IPS-18c (cell line): Measurements from ENCODE around the gene MSI2.

Source experiments
- H3K4me3 ChIP-seq: 2 replicates; pipeline ENCODE4 v1.7.0; 2013; ENCODE audit warnings: low read depth, mild to moderate bottlenecking, low read length, moderate library complexity; ENCODE audit not compliant: insufficient read depth
- H3K9me3 ChIP-seq: one replicate; pipeline ENCODE4 v1.6.1; 2013; ENCODE audit warnings: mild to moderate bottlenecking, low read length, moderate library complexity; ENCODE audit not compliant: control insufficient read depth, insufficient read depth

Gene MSI2

DNA sequence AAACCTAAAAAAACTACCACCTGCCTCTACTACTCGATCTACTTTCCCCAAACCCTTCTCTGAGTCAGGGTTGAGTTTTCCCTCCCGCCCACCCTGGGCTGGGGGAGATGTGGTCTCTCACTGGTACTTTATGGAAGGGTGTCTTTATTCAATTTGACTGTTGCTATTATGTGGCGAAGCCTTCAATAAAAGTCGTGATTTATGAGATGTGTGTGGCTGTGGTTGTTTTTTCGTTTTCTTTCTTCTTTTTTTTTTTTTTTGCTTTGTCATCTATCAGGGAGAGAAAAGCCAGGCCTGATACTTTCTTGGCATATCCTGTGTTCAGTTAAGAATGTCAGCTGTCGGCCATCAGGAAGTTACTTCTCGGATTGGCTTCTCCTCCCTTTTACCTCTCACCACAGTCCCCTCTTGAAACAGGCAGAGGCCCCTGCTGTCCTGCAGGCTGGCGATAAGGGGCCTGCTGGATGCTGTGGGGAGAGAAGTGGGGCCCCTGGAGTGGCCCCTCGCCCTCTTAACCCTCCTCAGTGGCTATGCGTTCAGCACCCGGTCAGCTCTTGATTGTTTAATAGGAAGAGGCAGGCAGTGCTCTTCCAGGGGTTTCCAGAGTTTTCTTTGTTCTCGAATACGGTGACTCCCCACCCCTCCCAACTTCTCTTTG lies 123.0 kb downstream of the MSI2 start:
- no peak overlapping the region for H3K4me3 ChIP-seq
- H3K9me3 ChIP-seq, result no peaks in the 10 kb centered on the region

DNA sequence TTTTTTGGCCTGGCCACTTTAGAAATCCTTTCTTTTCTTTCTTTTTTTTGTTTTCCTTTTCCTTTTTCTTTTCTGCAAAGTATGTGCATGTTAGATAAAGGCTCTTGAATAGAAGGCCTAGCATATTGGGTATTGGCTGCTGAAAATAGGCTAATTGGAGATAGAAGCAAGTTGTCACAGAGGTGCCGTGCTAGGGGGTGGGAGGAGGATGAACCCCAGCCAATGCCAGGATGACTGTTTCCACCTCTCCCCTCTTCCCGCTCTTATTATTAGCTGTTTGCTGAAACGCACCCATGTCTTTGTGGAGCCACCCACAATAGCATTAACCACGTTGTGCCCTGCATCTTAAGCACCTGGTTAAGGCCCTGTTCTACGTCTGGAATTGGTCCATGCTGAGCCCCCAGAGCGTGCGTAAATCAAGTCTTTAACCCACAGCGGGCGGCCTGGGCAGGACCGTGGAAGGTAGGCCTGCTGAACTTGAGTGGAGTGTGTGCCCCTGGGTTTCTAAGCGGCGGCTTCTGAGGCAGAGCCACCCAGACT lies 123.6 kb downstream of the MSI2 start:
- Histone ChIP-seq H3K9me3 (no peaks in the 10 kb centered on the region), H3K4me3 (no peak overlapping the region)

DNA sequence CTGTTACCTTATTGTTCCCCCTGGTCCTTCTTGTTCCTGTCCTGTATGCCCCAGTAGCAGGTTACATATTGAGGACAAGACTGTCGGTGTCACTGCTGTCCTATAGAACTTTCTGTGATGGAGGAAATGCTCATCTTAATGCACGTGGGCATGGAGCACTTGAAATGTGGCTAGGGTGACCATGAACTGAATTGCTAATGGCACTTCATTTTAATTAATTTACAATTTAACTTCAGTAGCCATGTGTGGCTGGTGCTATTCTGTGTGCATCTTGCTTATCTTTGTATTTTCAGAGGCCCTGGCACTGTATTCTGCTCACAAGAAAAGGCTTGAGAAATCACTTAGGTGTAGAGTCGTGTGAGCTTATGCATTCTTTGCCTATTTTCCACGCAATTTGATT lies 125.2 kb downstream of the MSI2 start:
- H3K9me3 ChIP-seq, result peaks cover under 1% of the 10 kb centered on the region
- H3K4me3 ChIP-seq, result no peak overlapping the region

GRCh38 chr17:57384219-57384618 lies 127.9 kb downstream of the MSI2 start:
- Histone ChIP-seq H3K9me3 (peaks cover 5% of the 10 kb centered on the region), H3K4me3 (no peak overlapping the region)

DNA sequence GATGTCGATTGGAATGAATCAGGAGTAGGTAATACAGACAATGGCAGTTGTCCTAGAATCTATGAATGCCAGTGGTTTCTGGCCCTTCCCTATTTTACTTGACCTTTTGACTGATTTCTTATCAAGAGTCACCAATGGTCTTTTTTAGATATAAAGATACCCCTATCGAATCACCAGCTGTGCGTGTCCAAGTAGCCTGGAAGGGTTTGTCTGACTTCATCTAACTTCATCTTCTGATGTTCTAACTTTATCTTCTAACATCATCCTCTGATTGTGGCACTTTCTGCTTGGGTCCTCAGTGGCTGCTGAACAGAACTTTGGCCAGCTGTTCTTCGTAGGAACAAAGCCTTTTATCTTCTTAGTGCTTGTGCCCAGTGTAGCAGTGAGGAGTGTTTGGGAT lies 129.7 kb downstream of the MSI2 start:
- Histone ChIP-seq H3K4me3 (no peak overlapping the region), H3K9me3 (peaks cover 5% of the 10 kb centered on the region)

GRCh38 chr17:57387575-57387974 lies 131.3 kb downstream of the MSI2 start:
- H3K9me3 ChIP-seq, result peaks cover 5% of the 10 kb centered on the region
- no peak overlapping the region for H3K4me3 ChIP-seq

DNA sequence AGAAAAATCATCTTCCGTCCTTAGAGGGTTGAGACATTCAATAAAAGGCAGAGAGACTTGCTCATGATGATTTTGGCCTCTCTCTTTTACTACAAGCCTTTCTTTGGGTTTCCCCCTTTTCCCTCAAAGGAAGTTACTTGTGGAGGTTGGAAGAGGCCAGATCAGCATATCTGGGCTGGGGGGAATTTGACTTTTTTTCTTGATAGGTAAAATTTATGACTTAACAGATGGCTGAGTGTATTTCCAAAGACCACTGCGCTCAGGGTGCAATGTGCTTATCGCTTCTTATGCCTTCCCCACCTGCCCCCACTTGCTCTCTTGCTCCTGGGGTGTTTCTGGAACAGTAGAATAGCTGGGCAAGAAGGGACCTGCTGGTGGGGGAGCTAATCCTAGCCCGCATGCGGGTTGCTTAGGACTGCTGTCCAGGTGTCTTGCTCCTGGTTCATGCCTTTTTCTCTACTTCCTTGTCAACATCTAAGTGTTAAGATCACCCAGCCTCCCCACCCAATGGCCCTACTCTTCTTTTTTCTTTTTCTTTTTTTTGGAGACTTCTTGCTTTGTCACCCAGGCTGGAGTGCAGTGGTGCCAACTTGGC lies 131.9 kb downstream of the MSI2 start:
- Histone ChIP-seq H3K4me3 (no peak overlapping the region), H3K9me3 (peaks cover 5% of the 10 kb centered on the region)

DNA sequence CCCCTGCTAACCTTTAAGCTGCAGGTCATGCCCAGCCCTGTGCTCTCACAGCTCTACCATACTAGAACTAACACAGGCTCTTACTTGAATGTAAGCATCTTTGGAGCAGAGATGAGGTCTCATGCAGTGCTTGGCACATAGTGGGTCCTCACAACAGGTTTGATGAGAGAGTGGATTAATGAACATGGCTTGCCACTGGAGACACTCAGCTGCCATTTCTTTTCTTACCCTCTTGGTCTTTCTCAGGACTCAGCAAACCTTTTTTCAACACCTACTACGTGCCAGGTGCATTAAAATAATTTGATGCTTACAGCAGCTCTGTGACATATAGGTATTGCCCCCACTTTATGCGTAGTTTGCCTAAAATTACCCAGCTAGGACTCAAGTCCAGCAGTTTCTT lies 133.2 kb downstream of the MSI2 start:
- Histone ChIP-seq H3K9me3 (peaks cover 5% of the 10 kb centered on the region), H3K4me3 (no peak overlapping the region)

GRCh38 chr17:57391076-57391825 lies 134.9 kb downstream of the MSI2 start:
- no peak overlapping the region for H3K4me3 ChIP-seq
- H3K9me3 ChIP-seq, result peaks cover 5% of the 10 kb centered on the region

DNA sequence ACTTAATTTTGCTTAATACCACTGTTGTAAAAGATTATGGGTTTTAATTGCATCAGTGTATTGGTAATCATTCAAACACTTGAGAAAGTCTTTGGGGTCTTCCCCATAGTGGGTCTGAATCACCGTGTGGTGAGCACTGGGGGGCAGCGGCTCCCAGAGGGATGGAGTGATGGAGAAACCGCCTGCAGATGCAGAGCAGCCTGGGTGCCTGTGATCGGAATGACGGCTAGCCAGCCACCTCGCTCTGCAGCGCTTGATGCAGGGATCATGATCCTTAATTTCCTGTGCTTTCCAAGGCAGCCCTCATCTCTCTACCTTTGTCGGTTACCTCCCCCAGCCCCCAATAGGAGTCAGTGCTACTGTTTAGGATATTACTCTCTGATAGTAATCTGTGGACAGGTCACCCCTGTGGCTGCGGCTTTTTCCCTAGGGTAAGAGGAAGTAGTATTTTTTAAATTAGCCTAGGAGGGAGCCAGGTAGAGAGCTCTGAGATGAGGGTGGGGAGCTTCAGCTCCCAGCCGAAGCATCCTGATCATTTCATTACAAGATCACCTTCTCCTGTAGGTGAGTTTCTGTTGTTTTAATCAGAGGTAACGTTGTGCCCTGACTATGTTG lies 135.6 kb downstream of the MSI2 start:
- no peak overlapping the region for H3K4me3 ChIP-seq
- no peaks in the 10 kb centered on the region for H3K9me3 ChIP-seq

DNA sequence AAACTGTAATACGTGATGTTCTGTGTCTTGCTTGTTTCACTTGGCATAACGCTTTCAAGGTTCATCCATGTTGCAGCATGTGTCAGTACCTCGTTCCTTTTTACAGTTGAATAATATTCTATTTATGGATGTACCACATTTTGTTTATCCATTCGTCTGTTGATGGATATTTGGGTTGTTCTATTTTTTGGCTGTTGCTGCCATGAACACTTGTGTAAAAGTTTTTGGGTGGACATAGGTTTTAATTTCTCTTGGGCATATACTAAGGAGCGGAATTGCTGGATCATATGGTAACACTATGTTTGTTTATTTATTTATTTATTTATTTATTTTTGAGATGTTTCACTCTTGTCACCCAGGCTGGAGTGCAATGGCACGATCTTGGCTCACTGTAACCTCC lies 137.0 kb downstream of the MSI2 start:
- no peak overlapping the region for H3K4me3 ChIP-seq
- no peaks in the 10 kb centered on the region for H3K9me3 ChIP-seq

- Histone ChIP-seq H3K4me3 (no peak overlapping the region), H3K9me3 (no peaks in the 10 kb centered on the region)
Observed at GRCh38 chr17:57394375-57394774, 138.1 kb downstream of the MSI2 start.

DNA sequence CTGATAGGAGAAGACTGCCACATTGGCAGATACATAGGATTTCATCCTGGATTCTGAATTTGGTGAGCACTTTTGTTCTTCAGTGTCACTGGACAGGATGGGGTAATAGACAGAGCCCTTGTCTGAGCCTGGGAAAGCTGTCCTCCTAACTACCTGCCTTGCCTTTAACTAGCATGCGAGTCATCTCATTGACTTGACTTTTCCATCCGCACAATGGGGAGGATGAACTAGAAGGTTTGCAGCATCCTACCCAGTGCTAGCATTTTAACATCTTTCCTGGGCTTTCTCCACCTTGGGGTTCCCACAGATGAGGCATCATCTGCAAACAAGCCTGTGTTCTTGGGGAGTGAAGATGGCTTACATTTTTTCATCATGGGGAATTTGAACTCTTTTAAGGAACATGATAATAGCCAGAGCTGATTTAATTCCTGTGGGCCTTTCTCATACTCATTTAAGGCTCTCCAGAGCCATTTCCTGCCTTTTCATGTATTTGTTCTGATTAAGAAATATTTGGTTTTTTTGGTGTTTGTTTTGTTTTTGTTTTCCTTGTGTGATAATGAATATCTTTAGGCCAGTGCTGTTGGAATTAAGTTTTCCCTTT lies 139.5 kb downstream of the MSI2 start:
- H3K4me3 ChIP-seq, result no peak overlapping the region

GRCh38 chr17:57396511-57396921 lies 140.2 kb downstream of the MSI2 start:
- Histone ChIP-seq H3K9me3 (no peaks in the 10 kb centered on the region), H3K4me3 (no peak overlapping the region)

More for the DNA sequence above, 139.5 kb downstream of the MSI2 start:
- H3K9me3 ChIP-seq, result no peaks in the 10 kb centered on the region

DNA sequence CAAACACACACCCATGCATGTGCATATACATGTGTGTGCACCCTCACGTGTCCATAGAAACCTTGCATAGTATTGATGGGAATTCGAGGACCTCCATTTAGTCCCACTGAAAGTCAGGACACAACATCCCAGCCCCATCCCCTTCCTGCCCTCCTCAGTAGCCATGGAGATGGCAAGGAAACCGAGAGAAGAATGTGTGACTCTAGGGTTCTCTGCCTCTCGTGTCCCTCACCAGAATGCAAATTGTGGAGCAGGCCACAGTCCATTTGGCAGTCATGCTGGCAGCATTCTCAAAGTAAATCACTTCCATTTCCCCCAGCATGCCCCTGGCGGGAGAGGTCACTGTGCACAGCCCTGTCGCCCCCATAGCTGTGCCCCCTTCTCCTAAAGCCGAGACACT lies 141.1 kb downstream of the MSI2 start:
- H3K9me3 ChIP-seq, result no peaks in the 10 kb centered on the region
- H3K4me3 ChIP-seq, result no peak overlapping the region

DNA sequence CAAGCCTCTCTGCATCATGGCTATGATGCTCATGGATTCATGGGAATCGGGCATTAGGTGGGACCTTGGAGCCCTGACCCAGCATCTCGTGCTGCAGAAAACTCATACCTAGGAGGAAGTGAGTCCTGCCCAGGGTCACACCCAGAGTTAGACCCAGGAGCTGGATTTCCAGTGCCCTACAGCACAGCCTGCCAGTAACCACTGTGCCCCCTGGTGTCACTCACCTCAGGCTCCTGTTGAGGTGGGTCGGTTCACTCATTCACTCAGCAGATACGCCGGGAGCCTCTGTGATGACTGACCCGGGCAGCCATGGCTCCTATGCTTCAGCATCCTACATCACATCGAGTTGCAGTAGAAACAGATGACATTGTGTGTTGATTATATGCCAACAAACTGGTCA lies 143.4 kb downstream of the MSI2 start:
- H3K9me3 ChIP-seq, result no peaks in the 10 kb centered on the region
- no peak overlapping the region for H3K4me3 ChIP-seq

DNA sequence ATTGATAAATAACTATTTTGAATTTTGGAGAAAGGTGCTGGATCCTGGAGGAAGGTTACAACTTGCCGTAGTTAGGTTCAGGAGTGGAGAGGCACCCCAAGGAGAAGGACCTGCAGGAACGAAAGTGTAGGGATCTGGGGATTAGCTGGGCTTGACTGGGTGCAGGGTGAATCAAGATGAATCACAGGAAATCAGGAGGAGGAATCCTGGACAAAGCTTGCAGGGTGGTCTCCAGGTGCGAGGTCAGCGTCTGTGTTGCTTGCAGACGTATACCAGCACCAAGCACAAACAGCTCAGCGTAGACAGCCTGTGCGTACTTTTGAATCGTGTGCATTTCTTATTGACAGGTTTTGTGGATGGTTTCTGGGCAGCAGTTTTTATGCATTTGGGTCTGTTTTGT lies 144.3 kb downstream of the MSI2 start:
- Histone ChIP-seq H3K9me3 (no peaks in the 10 kb centered on the region), H3K4me3 (no peak overlapping the region)
